MG63 (cell line): ENCODE data around the gene ATP2A3. TPM values are rescaled to one million over a fixed set of nuclear protein-coding genes. Genes with fewer than 3 reads are reported as not detected.
A peak's percentile ranks its signal among the peaks of the same experiment; 100 is the strongest.
"Not testable (repeated sequence)": the region's sequence is repeated elsewhere in the genome, so short reads cannot be mapped to it uniquely, and the experiment has no call there.

ENCODE experiments used
- DNase-seq: peaks from one replicate; pipeline ENCODE4 v3.0.0-alpha.2; 2020
- H3K27me3 ChIP-seq: fragments of 250-450 bp; sonication (Bioruptor Pico); 2 replicates; pipeline ENCODE4 v1.5.1; 2020; ENCODE audit warnings: mild to moderate bottlenecking, moderate library complexity
- H3K36me3 ChIP-seq: fragments of 250-450 bp; sonication (Bioruptor Pico); 2 replicates; pipeline ENCODE4 v1.5.1; 2020; ENCODE audit warnings: mild to moderate bottlenecking, moderate library complexity
- H3K4me3 ChIP-seq: fragments of 250-450 bp; sonication (Bioruptor Pico); 2 replicates; pipeline ENCODE4 v1.5.1; 2020; ENCODE audit warnings: mild to moderate bottlenecking, moderate library complexity
- H3K9me3 ChIP-seq: fragments of 250-450 bp; sonication (Bioruptor Pico); 2 replicates; pipeline ENCODE4 v1.5.1; 2020; ENCODE audit warnings: mild to moderate bottlenecking, moderate library complexity
- total RNA-seq: library from RNA; depleted of rRNA; stranded (reverse); fragments of >200 nt; shearing (Covaris generic); gene quantifications from 2 replicates; pipeline ENCODE4 v1.2.3, GENCODE V29; 2014; ENCODE audit warnings: low replicate concordance

ATP2A3 gene
- total RNA-seq, 1 experiment from 2014 or later: 1.2 TPM

GRCh38 chr17:3951420-3951819, 12.8 kb downstream of the ATP2A3 start:
- H3K4me3 ChIP-seq: no peak overlapping the region
- no peak for DNase-seq
- no peaks in the 10 kb centered on the region for H3K27me3 ChIP-seq
- no peaks in the 10 kb centered on the region for H3K36me3 ChIP-seq
- no peaks in the 10 kb centered on the region for H3K9me3 ChIP-seq

GRCh38 chr17:3951003-3951402, 13.2 kb downstream of the ATP2A3 start:
- no peaks in the 10 kb centered on the region for H3K27me3 ChIP-seq
- no peak for DNase-seq
- no peaks in the 10 kb centered on the region for H3K36me3 ChIP-seq
- no peak overlapping the region for H3K4me3 ChIP-seq
- no peaks in the 10 kb centered on the region for H3K9me3 ChIP-seq

- H3K9me3 ChIP-seq: no peaks in the 10 kb centered on the region
- H3K27me3 ChIP-seq: no peaks in the 10 kb centered on the region
- DNase-seq: no peak
- no peaks in the 10 kb centered on the region for H3K36me3 ChIP-seq
- no peak overlapping the region for H3K4me3 ChIP-seq
Measured at GRCh38 chr17:3950584-3950983, 13.7 kb downstream of the ATP2A3 start.

- DNase-seq: no peak
- H3K4me3 ChIP-seq: no peak overlapping the region
- H3K9me3 ChIP-seq: no peaks in the 10 kb centered on the region
Measured at GRCh38 chr17:3949418-3949817, 14.8 kb downstream of the ATP2A3 start.

GRCh38 chr17:3948551-3948950, 15.7 kb downstream of the ATP2A3 start:
- H3K36me3 ChIP-seq, H3K4me3 ChIP-seq, DNase-seq, H3K27me3 ChIP-seq, H3K9me3 ChIP-seq: not testable (repeated sequence)

More at GRCh38 chr17:3949418-3949817, 14.8 kb downstream of the ATP2A3 start:
- Histone ChIP-seq H3K27me3 (no peaks in the 10 kb centered on the region), H3K36me3 (no peaks in the 10 kb centered on the region)

- H3K27me3 ChIP-seq: no peaks in the 10 kb centered on the region
- H3K36me3 ChIP-seq: no peaks in the 10 kb centered on the region
- DNase-seq: no peak
- no peak overlapping the region for H3K4me3 ChIP-seq
- no peaks in the 10 kb centered on the region for H3K9me3 ChIP-seq
Measured at GRCh38 chr17:3947318-3947810, 16.9 kb downstream of the ATP2A3 start.

GRCh38 chr17:3946711-3947235, 17.5 kb downstream of the ATP2A3 start:
- DNase-seq: peak; percentile 25
- Histone ChIP-seq H3K27me3 (no peaks in the 10 kb centered on the region), H3K36me3 (no peaks in the 10 kb centered on the region), H3K9me3 (no peaks in the 10 kb centered on the region), H3K4me3 (no peak overlapping the region)

- peak overlapping the region; percentile 25 for H3K4me3 ChIP-seq
- no peaks in the 10 kb centered on the region for H3K9me3 ChIP-seq
- no peaks in the 10 kb centered on the region for H3K36me3 ChIP-seq
- DNase-seq: peak; percentile 36
- no peaks in the 10 kb centered on the region for H3K27me3 ChIP-seq
Measured at GRCh38 chr17:3944485-3945388, 19.5 kb downstream of the ATP2A3 start.

- DNase-seq: no peak
- H3K36me3 ChIP-seq: no peaks in the 10 kb centered on the region
- H3K4me3 ChIP-seq: no peak overlapping the region
- no peaks in the 10 kb centered on the region for H3K9me3 ChIP-seq
- no peaks in the 10 kb centered on the region for H3K27me3 ChIP-seq
Measured at GRCh38 chr17:3943240-3943891, 20.9 kb downstream of the ATP2A3 start.

- H3K27me3 ChIP-seq: no peaks in the 10 kb centered on the region
- H3K4me3 ChIP-seq: no peak overlapping the region
- no peaks in the 10 kb centered on the region for H3K9me3 ChIP-seq
Measured at GRCh38 chr17:3940965-3941698, 23.1 kb downstream of the ATP2A3 start.

GRCh38 chr17:3937359-3937758, 26.9 kb downstream of the ATP2A3 start:
- Histone ChIP-seq H3K4me3 (no peak overlapping the region), H3K27me3 (no peaks in the 10 kb centered on the region), H3K36me3 (no peaks in the 10 kb centered on the region), H3K9me3 (no peaks in the 10 kb centered on the region)
- DNase-seq: no peak

More at GRCh38 chr17:3940965-3941698, 23.1 kb downstream of the ATP2A3 start:
- no peaks in the 10 kb centered on the region for H3K36me3 ChIP-seq
- DNase-seq: no peak

GRCh38 chr17:3935825-3936355, 28.3 kb downstream of the ATP2A3 start:
- H3K27me3 ChIP-seq: no peaks in the 10 kb centered on the region
- H3K36me3 ChIP-seq: no peaks in the 10 kb centered on the region
- H3K4me3 ChIP-seq: no peak overlapping the region
- DNase-seq: peak; percentile 47
- no peaks in the 10 kb centered on the region for H3K9me3 ChIP-seq

- DNase-seq: no peak
- H3K9me3 ChIP-seq: no peaks in the 10 kb centered on the region
- no peaks in the 10 kb centered on the region for H3K27me3 ChIP-seq
- H3K36me3 ChIP-seq: no peaks in the 10 kb centered on the region
- H3K4me3 ChIP-seq: no peak overlapping the region
Measured at GRCh38 chr17:3935140-3935542, 29.1 kb downstream of the ATP2A3 start.

GRCh38 chr17:3929764-3930163, 34.5 kb downstream of the ATP2A3 start:
- Histone ChIP-seq H3K4me3 (no peak overlapping the region), H3K36me3 (no peaks in the 10 kb centered on the region), H3K27me3 (no peaks in the 10 kb centered on the region), H3K9me3 (no peaks in the 10 kb centered on the region)
- no peak for DNase-seq

GRCh38 chr17:3929181-3929580, 35.1 kb downstream of the ATP2A3 start:
- DNase-seq: no peak
- Histone ChIP-seq H3K4me3 (no peak overlapping the region), H3K9me3 (no peaks in the 10 kb centered on the region), H3K27me3 (no peaks in the 10 kb centered on the region), H3K36me3 (no peaks in the 10 kb centered on the region)

GRCh38 chr17:3928406-3928805, 35.8 kb downstream of the ATP2A3 start:
- H3K27me3 ChIP-seq: no peaks in the 10 kb centered on the region
- no peaks in the 10 kb centered on the region for H3K9me3 ChIP-seq
- no peak for DNase-seq
- H3K4me3 ChIP-seq: no peak overlapping the region
- H3K36me3 ChIP-seq: no peaks in the 10 kb centered on the region
